Common myeloid progenitor, CD34-positive (primary cell): ENCODE measurements around the gene AKR1C8. TPM values are rescaled to one million over a fixed set of nuclear protein-coding genes. Genes with fewer than 3 reads are reported as not detected.
"Not testable (repeated sequence)": the region's sequence is repeated elsewhere in the genome, so short reads cannot be mapped to it uniquely, and the experiment has no call there.

Source experiments
- CTCF ChIA-PET: fragments of 350-600 bp; sonication (Branson Sonifier 250); formaldehyde crosslinking; loops from one replicate; lab custom pipeline; 2021; ENCODE audit warnings: antibody characterized with exemption; lab: Charles Lee
- POLR2A ChIA-PET: fragments of 350-600 bp; sonication (Branson Sonifier 250); formaldehyde crosslinking; loops from one replicate; lab custom pipeline; 2021; ENCODE audit warnings: antibody characterized with exemption; lab: Charles Lee
- DNase-seq, 3 donors: peaks; one replicate each; pipeline versions ENCODE4 v3.0.0 to v3.0.0-alpha.2; 2013
- H3K27ac ChIP-seq, 2 experiments: 1 replicate in 1 of 2; 2 replicates in 1 of 2; pipeline ENCODE4 v1.7.0; 2013; ENCODE audit warnings: inconsistent platforms in 2 of 2, low read length in 2 of 2, mild to moderate bottlenecking in 2 of 2, low read depth in 1 of 2, moderate library complexity in 1 of 2; ENCODE audit not compliant: severe bottlenecking in 2 of 2, insufficient read depth in 1 of 2, poor library complexity in 1 of 2
- H3K27me3 ChIP-seq, 5 experiments: replicated peaks in 2 of 5; 1 replicate in 3 of 5; 2 replicates in 2 of 5; pipeline versions ENCODE4 v1.6.1 to v1.7.0; 2013; ENCODE audit warnings: low read length in 4 of 5, mild to moderate bottlenecking in 2 of 5, moderate library complexity in 2 of 5, inconsistent platforms in 1 of 5; ENCODE audit not compliant: insufficient read depth in 5 of 5, control insufficient read depth in 4 of 5
- H3K36me3 ChIP-seq, 4 experiments: 1 replicate in 2 of 4; 2 replicates in 2 of 4; pipeline versions ENCODE4 v1.6.1 to v1.7.0; 2013; ENCODE audit warnings: low read length in 3 of 4, control low read depth in 1 of 4, mild to moderate bottlenecking in 1 of 4; ENCODE audit not compliant: control insufficient read depth in 4 of 4, insufficient read depth in 4 of 4
- H3K4me1 ChIP-seq, 4 experiments: 1 replicate in 3 of 4; 2 replicates in 1 of 4; pipeline versions ENCODE4 v1.6.1 to v1.7.1; 2013; ENCODE audit warnings: low read length in 3 of 4, mild to moderate bottlenecking in 3 of 4, control low read depth in 1 of 4, inconsistent platforms in 1 of 4, moderate library complexity in 1 of 4; ENCODE audit not compliant: control insufficient read depth in 4 of 4, insufficient read depth in 4 of 4; ENCODE audit errors: control extremely low read depth in 1 of 4
- H3K4me3 ChIP-seq, 7 experiments: 1 replicate in 4 of 7; 2 replicates in 3 of 7; pipeline versions ENCODE4 v1.5.1 to v1.7.0; 2013; ENCODE audit warnings: mild to moderate bottlenecking in 7 of 7, low read length in 6 of 7, moderate library complexity in 6 of 7, inconsistent platforms in 2 of 7, low read depth in 2 of 7, control low read depth in 1 of 7; ENCODE audit not compliant: insufficient read depth in 4 of 7, control insufficient read depth in 1 of 7; ENCODE audit errors: extremely low read depth in 1 of 7
- H3K9me3 ChIP-seq, 5 experiments: 1 replicate in 4 of 5; 2 replicates in 1 of 5; pipeline versions ENCODE4 v1.6.1 to v1.7.1; 2013; ENCODE audit warnings: low read length in 4 of 5, mild to moderate bottlenecking in 2 of 5, inconsistent platforms in 1 of 5, low read depth in 1 of 5, moderate library complexity in 1 of 5; ENCODE audit not compliant: control insufficient read depth in 4 of 5, insufficient read depth in 2 of 5; ENCODE audit errors: control extremely low read depth in 1 of 5
- WGBS: methylation state at CpG from one replicate; pipeline ENCODE4 v1.1.5; 2013; ENCODE audit not compliant: insufficient coverage; 5-methylcytosine and 5-hydroxymethylcytosine counted together
- polyA plus RNA-seq: library from polyadenylated mRNA; unstranded; fragments of 120-200 nt; gene quantifications from one replicate; pipeline ENCODE4 v1.2.1, GENCODE V29; 2013

Gene AKR1C8
- 0.12 TPM for polyA plus RNA-seq

DNA sequence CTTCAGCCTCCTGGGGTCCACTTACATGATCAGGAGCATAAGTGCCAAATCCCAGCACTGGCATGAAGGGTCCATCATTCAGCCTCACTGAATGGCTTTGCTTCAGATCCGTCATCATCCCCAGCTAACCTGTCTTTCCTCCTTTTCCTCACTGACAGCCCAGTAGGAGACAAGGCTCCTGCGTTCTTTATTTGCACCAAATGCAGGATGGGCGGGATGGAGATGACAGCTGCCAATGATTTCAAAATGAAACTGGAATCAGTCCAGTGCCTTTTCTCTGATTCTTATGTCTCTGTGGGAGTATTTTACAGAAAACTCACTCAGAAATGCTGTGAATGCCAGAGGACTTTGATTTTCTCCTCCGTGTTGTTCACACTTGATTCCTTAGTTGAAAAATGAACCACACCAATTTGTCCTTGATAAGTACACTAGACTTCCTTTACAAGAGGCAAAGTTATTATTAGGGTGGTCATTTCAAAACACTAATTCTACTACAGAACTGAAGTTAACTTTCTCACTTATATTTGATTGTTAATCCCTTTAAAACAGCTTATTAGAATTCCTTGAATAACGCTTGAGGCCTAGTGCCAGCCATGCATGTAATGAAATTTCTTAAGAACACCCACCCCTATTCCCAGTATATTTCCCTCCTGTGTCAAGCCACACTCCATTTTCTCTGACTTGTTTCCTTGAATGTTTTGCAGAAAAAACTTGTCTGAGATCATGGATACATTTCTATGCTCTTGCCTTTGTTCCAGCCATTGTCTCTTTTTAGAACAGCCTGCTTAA is at the start of gene AKR1C8:
AKR1C8 (minus strand) TSS at position 164 of the 789 bp plus-strand sequence; CDS start at position 118, 46 bp downstream.
- no peak for DNase-seq
- Histone ChIP-seq H3K4me3 (no peak within 1 kb of the TSS), H3K27ac (no peak within 1 kb of the TSS), H3K36me3 (no peaks in the 10 kb centered on the region), H3K27me3 (no peaks in the 10 kb centered on the region), H3K9me3 (peaks cover 0 to 3% (median 0%) of the 10 kb centered on the region in 5 experiments), H3K4me1 (no peaks in the 10 kb centered on the region)
- 96% methylated on average over 4 of the region's 5 CpGs for WGBS
- ChIA-PET POLR2A (no interaction called here), CTCF (no interaction called here)

DNA sequence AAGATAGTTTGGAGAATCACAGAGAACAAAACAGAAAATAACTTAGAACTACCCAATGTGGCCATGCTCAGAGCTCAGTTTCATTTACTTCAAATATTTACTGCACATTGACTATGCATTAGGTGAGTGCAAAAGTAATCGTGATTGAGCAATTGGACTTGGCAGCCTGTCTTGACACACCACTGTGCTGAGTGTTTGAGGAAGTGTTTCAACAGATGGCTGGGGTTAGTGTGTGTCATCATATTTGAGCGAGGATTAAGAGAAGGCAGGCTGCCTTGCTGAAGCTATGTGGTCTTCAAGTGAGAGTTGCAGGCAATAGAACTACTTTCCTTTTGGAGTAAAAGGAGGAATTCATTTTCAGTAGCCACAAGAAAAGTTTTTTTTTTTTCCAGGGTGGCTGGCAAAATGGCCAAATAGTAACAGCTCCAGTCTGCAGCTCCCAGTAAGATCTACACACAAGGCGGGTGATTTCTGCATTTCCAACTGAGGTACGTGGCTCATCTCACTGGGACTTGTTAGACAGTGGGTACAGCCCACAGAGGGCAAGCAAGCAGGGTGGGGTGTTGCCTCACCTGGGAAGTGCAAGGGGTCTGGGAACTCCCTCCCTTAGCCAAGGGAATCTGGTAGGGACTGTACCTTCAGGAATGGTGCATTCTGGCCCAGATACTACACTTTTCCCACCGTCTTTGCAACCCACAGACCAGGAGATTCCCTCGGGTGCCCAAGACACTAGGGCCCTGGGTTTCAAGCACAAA is 49.3 kb upstream of the AKR1C8 start:
- ChIA-PET CTCF (interaction anchor here (0.6 to 1.5 kb wide), 4 partner anchors 13 to 385 kb away, joined by 3 to 4 read pairs (median 3); no protein-coding TSS in a partner anchor), POLR2A (no interaction called here)
- WGBS, result 68% methylated on average over 5 of the region's 6 CpGs
- DNase-seq, result peak; percentile 87 to 99 (median 98)
- H3K27ac ChIP-seq, result no peak overlapping the region
- H3K27me3 ChIP-seq, result no peaks in the 10 kb centered on the region
- H3K4me1 ChIP-seq, result peaks cover 0 to 15% (median 10%) of the 10 kb centered on the region in 4 experiments
- H3K36me3 ChIP-seq, result no peaks in the 10 kb centered on the region
- H3K9me3 ChIP-seq, result peaks cover 0 to 6% (median 0%) of the 10 kb centered on the region in 5 experiments
- H3K4me3 ChIP-seq, result peak overlapping the region in 1 of 7 experiments; percentile 20

DNA sequence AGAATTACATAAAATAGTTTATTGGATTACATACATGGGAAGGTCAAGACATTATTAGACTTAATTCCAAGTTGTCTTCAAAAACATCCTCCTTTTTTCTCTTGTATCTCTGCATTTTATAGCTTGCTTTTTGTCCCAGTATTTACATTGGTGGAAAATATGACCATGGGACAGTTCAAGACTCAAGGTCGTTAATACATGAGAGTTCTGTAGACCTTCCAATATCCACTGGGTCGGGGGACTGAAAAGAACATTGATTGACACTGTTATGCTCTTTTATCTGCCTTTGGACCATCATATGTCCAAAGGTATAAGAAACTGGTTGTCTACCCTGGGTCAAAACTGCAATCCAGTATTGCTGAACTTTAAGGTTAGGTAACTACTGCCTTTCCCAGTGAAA is 48.4 kb upstream of the AKR1C8 start:
- no peaks in the 10 kb centered on the region for H3K27me3 ChIP-seq
- CTCF ChIA-PET, result interaction anchor here (1.0 kb wide), 2 partner anchors 15 to 137 kb away, joined by 3 read pairs; no protein-coding TSS in a partner anchor
- no peak for DNase-seq
- no peak overlapping the region for H3K27ac ChIP-seq
- no peak overlapping the region for H3K4me3 ChIP-seq
- H3K9me3 ChIP-seq, result peaks cover 0 to 6% (median 0%) of the 10 kb centered on the region in 5 experiments
- H3K4me1 ChIP-seq, result peaks cover 0 to 15% (median 10%) of the 10 kb centered on the region in 4 experiments
- POLR2A ChIA-PET, result no interaction called here
- whole genome bisulfite sequencing, result 100% methylated on average over 1 of the region's 2 CpGs
- H3K36me3 ChIP-seq, result no peaks in the 10 kb centered on the region

DNA sequence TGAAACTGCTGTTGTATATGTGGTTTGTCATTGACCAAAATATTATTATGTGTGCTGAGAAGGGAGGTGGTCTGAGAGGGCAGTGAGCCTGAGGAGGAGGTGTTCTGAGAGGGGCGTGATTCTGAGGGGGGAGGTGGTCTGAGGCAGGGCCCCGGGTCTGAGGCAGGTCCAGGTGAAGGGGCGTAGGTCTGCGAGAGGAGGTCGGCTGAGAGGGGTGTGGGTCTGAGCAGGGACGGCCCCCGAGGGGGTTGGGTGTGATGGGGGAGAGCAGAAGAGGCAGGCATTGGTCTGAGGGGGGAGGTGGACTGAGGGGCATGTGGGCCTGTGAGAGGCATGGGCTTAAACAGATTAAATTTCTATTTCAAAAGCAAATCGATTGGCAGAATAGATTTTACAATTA is 44.1 kb upstream of the AKR1C8 start:
- no peak overlapping the region for H3K27ac ChIP-seq
- CTCF ChIA-PET, result no interaction called here
- peaks cover 0 to 7% (median 0%) of the 10 kb centered on the region in 4 experiments for H3K4me1 ChIP-seq
- H3K27me3 ChIP-seq, result no peaks in the 10 kb centered on the region
- POLR2A ChIA-PET, result no interaction called here
- no peak overlapping the region for H3K4me3 ChIP-seq
- 91% methylated on average over 8 of the region's 8 CpGs for WGBS
- no peaks in the 10 kb centered on the region for H3K9me3 ChIP-seq
- no peak for DNase-seq
- H3K36me3 ChIP-seq, result no peaks in the 10 kb centered on the region

DNA sequence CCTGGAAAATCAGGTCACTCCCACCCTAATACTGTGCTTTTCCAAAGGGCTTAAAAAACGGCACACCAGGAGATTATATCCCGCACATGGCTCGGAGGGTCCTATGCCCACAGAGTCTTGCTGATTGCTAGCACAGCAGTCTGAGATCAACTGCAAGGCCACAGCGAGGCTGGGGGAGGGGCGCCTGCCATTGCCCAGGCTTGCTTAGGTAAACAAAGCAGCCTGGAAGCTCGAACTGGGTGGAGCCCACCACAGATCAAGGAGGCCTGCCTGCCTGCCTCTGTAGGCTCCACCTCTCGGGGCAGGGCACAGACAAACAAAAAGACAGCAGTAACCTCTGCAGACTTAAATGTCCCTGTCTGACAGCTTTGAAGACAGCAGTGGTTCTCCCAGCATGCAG is 38.0 kb upstream of the AKR1C8 start:
- H3K9me3 ChIP-seq, DNase-seq, H3K4me3 ChIP-seq, H3K4me1 ChIP-seq, CTCF ChIA-PET, H3K27ac ChIP-seq, POLR2A ChIA-PET, H3K27me3 ChIP-seq, H3K36me3 ChIP-seq: not testable (repeated sequence)
- 89% methylated on average over 3 of the region's 7 CpGs for WGBS

DNA sequence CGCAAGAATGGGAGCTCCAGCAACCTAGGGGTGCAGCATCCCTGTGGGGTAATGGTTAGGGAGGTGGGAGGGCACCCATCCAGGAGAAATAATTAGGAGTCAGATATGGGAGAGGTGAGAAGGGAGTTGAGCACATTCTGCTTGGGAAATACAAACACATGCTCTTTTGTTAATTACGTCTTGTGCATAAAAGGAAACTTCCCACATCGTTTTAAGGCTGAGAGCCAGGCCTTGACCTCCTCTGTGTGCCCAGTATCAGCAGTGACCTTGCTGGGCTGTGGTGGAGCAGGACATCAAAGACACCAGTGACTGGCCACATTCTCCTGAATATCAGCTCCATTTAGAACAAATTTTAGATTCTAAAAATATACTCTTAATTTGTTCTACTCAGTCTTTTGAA is 34.3 kb upstream of the AKR1C8 start:
- no peak for DNase-seq
- Histone ChIP-seq H3K9me3 (peaks cover 0 to 4% (median 2%) of the 10 kb centered on the region in 5 experiments), H3K27ac (no peak overlapping the region), H3K4me1 (no peaks in the 10 kb centered on the region), H3K4me3 (no peak overlapping the region), H3K36me3 (no peaks in the 10 kb centered on the region), H3K27me3 (no peaks in the 10 kb centered on the region)
- 98% methylated on average over 3 of the region's 3 CpGs for WGBS
- ChIA-PET CTCF (no interaction called here), POLR2A (no interaction called here)

DNA sequence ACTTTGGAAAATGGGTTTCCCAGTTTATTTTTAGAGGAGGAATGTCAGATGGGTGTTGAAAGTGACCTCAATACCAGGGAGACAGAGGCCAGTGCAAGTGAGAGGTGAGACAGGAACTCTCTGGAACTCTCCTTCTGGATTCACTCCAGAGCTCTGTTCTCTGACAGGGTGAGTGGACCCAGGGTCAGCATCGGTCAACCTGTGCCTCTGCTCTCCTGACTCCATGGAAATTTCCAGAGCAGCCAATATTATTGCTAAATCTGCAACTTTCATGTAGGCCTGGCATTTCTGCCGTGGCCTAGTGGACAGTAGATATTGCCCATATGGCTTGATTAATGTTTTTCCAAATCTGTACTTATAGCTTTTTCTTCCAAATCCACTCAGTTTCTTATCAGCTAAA is 31.9 kb upstream of the AKR1C8 start:
- Histone ChIP-seq H3K9me3 (peaks cover 0 to 10% (median 2%) of the 10 kb centered on the region in 5 experiments), H3K36me3 (no peaks in the 10 kb centered on the region), H3K27me3 (no peaks in the 10 kb centered on the region), H3K27ac (no peak overlapping the region), H3K4me3 (no peak overlapping the region), H3K4me1 (no peaks in the 10 kb centered on the region)
- WGBS, result 50% methylated on average over 2 of the region's 2 CpGs
- CTCF ChIA-PET, result no interaction called here
- POLR2A ChIA-PET, result no interaction called here
- no peak for DNase-seq
